ENCODE data around the gene ATP12A.

DNA sequence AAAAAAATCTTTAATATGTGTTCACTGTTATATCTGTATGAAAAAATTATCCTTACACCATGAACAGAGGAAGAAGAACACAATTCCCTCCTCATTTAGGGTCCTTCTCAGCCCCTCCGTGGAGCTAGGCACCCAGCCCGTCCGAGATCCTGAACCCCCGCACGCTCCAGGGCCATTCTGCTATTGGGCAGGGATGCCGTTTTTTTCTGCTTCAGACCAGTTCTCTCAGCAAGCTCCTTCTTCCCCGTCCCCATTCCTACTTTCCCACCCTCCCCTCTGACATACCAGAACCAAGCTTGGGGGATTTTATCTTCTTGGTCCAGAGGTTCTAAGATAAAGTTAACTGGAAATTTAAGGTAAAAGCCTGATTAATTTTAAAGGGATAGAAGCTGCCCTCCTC is 36.2 kb downstream of the ATP12A start:
- TF ChIP-seq, protein P1, sequence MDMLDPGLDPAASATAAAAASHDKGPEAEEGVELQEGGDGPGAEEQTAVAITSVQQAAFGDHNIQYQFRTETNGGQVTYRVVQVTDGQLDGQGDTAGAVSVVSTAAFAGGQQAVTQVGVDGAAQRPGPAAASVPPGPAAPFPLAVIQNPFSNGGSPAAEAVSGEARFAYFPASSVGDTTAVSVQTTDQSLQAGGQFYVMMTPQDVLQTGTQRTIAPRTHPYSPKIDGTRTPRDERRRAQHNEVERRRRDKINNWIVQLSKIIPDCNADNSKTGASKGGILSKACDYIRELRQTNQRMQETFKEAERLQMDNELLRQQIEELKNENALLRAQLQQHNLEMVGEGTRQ (IDR thresholded peaks at IDR 0.05), result no peak
- TF ChIP-seq, protein P2, sequence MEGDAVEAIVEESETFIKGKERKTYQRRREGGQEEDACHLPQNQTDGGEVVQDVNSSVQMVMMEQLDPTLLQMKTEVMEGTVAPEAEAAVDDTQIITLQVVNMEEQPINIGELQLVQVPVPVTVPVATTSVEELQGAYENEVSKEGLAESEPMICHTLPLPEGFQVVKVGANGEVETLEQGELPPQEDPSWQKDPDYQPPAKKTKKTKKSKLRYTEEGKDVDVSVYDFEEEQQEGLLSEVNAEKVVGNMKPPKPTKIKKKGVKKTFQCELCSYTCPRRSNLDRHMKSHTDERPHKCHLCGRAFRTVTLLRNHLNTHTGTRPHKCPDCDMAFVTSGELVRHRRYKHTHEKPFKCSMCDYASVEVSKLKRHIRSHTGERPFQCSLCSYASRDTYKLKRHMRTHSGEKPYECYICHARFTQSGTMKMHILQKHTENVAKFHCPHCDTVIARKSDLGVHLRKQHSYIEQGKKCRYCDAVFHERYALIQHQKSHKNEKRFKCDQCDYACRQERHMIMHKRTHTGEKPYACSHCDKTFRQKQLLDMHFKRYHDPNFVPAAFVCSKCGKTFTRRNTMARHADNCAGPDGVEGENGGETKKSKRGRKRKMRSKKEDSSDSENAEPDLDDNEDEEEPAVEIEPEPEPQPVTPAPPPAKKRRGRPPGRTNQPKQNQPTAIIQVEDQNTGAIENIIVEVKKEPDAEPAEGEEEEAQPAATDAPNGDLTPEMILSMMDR (IDR thresholded peaks at IDR 0.05), result no peak
